HepG2 (cell line): Measurements from ENCODE around the gene LIFR. TPM values are rescaled to one million over a fixed set of nuclear protein-coding genes. Genes with fewer than 3 reads are reported as not detected.

Experiments used
- AGO1 ChIP-seq: fragments of 200-400 bp; formaldehyde crosslinking; IDR thresholded peaks from 2 replicates; pipeline ENCODE4 v1.6.1; 2017; ENCODE audit warnings: mild to moderate bottlenecking, low read depth, low read length, moderate library complexity; ENCODE audit not compliant: poor library complexity, severe bottlenecking
- ESRRA ChIP-seq: sonication (generic); formaldehyde crosslinking; IDR thresholded peaks from 2 replicates; pipeline ENCODE4 v1.5.1; 2020; ENCODE audit warnings: mild to moderate bottlenecking, low read depth, missing genetic modification reagents
- MAZ ChIP-seq, 2 experiments: sonication (generic) in 1 of 2; formaldehyde crosslinking in 1 of 2; IDR thresholded peaks; 2 replicates each; pipeline versions ENCODE4 v1.5.0 to v1.6.1; 2012 to 2020; ENCODE audit warnings: low read depth in 2 of 2, mild to moderate bottlenecking in 2 of 2, borderline replicate concordance in 1 of 2, improper control_type of control experiment in 1 of 2, low read length in 1 of 2, missing genetic modification reagents in 1 of 2, moderate library complexity in 1 of 2
- NCOA5 ChIP-seq: sonication (generic); formaldehyde crosslinking; IDR thresholded peaks from 2 replicates; pipeline ENCODE4 v1.4.0; 2020; ENCODE audit warnings: missing genetic modification reagents
- polyA plus RNA-seq, 8 experiments: library from polyadenylated mRNA; depleted of rRNA in 3 of 8; stranded (reverse) in 7 of 8; unstranded in 1 of 8; fragments of >200 nt; fragmentation: Illumina TruSeq in 4 of 8; extraction: Trizol in 4 of 8; gene quantifications; 2 replicates each; pipeline versions ENCODE4 v1.2.1 to v1.2.3, GENCODE V29; 2011 to 2016; ENCODE audit warnings: low read depth in 4 of 8, missing spikeins in 1 of 8, mixed read lengths in 1 of 8; ENCODE audit not compliant: insufficient read depth in 1 of 8
- total RNA-seq, 5 experiments: library from RNA; depleted of rRNA; stranded (reverse); fragments of >200 nt; fragmentation: Illumina TruSeq; extraction: Trizol; gene quantifications; 2 replicates each; pipeline ENCODE4 v1.2.3, GENCODE V29; 2016; ENCODE audit warnings: low read depth in 1 of 5
- TF ChIP-seq, protein P1 (sequence below): IDR thresholded peaks from 2 replicates; pipeline ENCODE4 v1.6.1; 2016; ENCODE audit warnings: low read depth, missing genetic modification reagents, missing compliant biosample characterization
- TF ChIP-seq, protein P2 (sequence below): IDR thresholded peaks from 2 replicates; pipeline ENCODE4 v1.6.1; 2016; ENCODE audit warnings: mild to moderate bottlenecking, missing biosample characterization, missing genetic modification reagents
- TF ChIP-seq, protein P3 (sequence below): sonication (generic); formaldehyde crosslinking; IDR thresholded peaks from 2 replicates; pipeline ENCODE4 v1.8.1; 2023; ENCODE audit warnings: mild to moderate bottlenecking, missing genetic modification reagents

Gene LIFR
- total and polyA plus RNA-seq, 2 of the 13 experiments (the other 11 are each of a cell fraction or from before 2014, with no cell fraction given) = 6.3 to 25.2 TPM

DNA sequence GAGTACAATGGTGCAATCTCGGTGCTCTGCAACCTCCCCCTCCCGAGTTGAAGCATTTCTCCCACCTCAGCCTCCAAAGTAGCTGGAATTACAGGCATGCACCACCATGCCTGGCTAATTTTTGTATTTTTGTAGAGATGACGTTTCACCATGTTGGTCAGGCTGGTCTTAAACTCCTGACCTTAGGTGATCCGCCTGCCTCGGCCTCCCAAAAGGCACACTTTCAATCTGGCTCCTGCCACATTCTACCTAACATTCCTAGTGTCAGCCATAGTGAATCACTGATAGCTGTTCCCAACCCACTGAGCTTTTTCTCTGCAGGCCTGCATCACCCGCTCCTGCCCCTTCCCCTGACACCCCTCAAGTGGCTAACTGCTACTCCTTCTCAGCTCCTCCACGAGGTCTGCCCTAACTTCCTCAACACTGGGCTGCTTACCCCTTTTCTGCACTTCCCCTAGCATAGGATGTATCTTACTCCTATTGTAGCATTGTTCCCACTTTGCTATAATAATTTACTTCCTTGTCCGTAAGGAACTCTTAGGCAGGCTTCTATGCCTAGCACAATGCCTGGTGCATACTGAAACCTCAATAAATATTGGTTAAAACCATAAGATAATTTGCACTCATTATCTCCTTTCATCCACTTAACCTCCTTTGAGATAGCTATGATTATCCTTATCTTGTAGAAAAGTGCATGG, 42.0 kb upstream of the LIFR start (continued):
- TF ChIP-seq, protein P1, sequence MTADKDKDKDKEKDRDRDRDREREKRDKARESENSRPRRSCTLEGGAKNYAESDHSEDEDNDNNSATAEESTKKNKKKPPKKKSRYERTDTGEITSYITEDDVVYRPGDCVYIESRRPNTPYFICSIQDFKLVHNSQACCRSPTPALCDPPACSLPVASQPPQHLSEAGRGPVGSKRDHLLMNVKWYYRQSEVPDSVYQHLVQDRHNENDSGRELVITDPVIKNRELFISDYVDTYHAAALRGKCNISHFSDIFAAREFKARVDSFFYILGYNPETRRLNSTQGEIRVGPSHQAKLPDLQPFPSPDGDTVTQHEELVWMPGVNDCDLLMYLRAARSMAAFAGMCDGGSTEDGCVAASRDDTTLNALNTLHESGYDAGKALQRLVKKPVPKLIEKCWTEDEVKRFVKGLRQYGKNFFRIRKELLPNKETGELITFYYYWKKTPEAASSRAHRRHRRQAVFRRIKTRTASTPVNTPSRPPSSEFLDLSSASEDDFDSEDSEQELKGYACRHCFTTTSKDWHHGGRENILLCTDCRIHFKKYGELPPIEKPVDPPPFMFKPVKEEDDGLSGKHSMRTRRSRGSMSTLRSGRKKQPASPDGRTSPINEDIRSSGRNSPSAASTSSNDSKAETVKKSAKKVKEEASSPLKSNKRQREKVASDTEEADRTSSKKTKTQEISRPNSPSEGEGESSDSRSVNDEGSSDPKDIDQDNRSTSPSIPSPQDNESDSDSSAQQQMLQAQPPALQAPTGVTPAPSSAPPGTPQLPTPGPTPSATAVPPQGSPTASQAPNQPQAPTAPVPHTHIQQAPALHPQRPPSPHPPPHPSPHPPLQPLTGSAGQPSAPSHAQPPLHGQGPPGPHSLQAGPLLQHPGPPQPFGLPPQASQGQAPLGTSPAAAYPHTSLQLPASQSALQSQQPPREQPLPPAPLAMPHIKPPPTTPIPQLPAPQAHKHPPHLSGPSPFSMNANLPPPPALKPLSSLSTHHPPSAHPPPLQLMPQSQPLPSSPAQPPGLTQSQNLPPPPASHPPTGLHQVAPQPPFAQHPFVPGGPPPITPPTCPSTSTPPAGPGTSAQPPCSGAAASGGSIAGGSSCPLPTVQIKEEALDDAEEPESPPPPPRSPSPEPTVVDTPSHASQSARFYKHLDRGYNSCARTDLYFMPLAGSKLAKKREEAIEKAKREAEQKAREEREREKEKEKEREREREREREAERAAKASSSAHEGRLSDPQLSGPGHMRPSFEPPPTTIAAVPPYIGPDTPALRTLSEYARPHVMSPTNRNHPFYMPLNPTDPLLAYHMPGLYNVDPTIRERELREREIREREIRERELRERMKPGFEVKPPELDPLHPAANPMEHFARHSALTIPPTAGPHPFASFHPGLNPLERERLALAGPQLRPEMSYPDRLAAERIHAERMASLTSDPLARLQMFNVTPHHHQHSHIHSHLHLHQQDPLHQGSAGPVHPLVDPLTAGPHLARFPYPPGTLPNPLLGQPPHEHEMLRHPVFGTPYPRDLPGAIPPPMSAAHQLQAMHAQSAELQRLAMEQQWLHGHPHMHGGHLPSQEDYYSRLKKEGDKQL (CRISPR knock-in tag) = no peak
- TF ChIP-seq ESRRA (no peak), MAZ (IDR thresholded peaks at IDR 0.05; ENCODE audit: borderline replicate concordance, low read depth, low read length) (no peak), MAZ (CRISPR knock-in tag; IDR thresholded peaks at IDR 0.05; ENCODE audit: low read depth) (no peak), NCOA5 (no peak), AGO1 (no peak)
- TF ChIP-seq, protein P2, sequence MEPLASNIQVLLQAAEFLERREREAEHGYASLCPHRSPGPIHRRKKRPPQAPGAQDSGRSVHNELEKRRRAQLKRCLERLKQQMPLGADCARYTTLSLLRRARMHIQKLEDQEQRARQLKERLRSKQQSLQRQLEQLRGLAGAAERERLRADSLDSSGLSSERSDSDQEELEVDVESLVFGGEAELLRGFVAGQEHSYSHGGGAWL (CRISPR knock-in tag) = no peak
- TF ChIP-seq, protein P3, sequence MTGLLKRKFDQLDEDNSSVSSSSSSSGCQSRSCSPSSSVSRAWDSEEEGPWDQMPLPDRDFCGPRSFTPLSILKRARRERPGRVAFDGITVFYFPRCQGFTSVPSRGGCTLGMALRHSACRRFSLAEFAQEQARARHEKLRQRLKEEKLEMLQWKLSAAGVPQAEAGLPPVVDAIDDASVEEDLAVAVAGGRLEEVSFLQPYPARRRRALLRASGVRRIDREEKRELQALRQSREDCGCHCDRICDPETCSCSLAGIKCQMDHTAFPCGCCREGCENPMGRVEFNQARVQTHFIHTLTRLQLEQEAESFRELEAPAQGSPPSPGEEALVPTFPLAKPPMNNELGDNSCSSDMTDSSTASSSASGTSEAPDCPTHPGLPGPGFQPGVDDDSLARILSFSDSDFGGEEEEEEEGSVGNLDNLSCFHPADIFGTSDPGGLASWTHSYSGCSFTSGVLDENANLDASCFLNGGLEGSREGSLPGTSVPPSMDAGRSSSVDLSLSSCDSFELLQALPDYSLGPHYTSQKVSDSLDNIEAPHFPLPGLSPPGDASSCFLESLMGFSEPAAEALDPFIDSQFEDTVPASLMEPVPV (CRISPR knock-in tag) = no peak
- TF ChIP-seq, all 625 proteins: peak for 0
